ENCODE results near the gene EDAR.

EDAR gene

DNA sequence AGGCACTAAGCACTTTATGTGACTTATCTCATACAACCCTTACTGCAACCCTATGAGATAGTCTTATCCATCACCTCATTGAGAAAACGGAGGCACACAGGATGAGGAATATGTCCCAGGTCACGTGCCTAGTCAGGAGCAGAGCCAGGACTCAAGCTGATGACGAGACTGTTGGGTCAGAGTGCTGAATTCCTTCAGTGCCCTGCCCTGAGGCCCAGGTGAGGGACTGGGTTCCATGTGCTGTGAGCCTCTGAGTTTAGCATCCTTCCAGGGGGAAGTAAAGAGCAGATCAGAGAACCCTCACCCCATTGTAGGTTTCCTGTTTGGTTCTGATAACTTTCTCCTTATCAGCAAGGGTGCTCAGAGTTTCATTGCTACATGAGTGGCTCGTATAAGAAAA lies 11.7 kb upstream of the EDAR start:
- no peak for DNase-seq

DNA sequence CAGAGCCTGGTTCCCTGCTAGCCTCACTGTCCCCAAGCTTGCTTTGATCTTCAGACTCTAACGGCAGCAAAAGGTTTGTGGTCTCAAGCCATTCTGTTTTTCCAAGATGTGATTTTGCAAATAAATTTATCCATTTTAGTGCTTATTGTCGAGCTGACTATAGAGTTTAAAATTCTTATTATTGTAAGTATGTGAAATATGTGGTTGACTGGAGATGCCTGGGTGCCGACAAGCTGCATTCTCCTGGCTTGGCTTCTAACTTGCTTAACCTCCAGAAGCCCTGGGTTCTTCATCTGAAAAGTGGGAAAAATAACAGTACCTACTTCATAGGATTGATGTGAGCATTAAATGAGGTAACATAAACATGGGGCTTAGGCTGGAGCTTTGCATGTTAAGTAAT lies 9.9 kb upstream of the EDAR start:
- DNase-seq = no peak

DNA sequence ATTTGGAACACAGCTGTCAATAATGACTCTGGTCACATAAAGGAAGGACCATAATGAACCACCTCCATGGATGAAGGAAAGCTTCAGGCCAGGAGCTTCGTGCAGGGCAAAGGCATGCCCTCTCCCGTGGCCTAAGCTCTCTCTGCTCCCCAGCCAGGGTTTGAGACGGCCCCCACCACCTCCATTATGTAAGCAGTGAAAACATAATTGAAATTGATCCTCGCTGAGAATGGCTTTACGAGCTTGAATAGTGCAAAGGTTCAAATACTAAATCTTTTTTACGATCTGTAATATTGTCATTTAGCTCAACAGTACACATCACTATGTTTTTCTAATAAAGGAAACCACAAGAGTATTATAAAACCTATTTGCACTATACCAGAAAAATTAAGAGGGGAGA lies 5.2 kb upstream of the EDAR start:
- DNase-seq = no peak

DNA sequence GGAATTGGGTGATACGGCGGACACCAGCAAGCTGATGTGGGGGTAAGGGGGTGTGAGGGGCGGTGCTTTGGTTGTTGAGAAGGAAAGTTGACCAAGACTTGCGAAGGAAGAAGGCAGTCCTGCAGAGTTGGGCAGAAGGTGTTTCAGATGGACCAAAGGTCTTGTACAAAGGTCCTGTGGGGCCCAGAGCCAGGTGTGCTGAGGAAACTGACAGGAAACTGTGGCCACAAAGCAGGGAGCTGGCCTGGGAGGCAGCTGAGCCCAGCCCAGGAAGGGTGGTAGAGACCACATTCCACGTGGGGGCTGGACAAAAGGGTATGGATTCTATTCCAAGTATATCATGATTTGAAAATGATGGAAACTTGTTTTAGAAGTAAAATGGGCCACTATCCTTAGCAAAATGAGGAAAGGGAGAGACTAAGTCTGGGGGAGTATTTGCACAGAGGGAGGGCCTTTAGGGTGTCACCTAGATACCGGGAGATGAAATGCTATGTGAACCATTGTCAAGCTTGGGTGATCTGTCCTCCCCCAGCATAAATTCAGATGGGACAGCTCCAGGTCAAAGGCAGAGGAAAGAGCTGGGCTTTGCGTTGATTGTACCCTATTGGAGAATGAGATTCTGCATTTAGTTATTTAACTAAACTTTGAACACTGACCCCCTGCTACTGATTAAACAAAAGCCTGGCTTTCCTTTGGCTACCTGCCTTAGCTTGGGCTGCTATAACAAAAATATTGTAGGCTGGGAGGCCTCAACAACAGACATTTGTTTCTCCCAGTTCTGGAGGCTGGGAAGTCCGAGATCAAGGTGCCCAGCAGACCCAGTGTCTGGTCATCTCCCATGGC lies 4.3 kb upstream of the EDAR start:
- no peak for DNase-seq

DNA sequence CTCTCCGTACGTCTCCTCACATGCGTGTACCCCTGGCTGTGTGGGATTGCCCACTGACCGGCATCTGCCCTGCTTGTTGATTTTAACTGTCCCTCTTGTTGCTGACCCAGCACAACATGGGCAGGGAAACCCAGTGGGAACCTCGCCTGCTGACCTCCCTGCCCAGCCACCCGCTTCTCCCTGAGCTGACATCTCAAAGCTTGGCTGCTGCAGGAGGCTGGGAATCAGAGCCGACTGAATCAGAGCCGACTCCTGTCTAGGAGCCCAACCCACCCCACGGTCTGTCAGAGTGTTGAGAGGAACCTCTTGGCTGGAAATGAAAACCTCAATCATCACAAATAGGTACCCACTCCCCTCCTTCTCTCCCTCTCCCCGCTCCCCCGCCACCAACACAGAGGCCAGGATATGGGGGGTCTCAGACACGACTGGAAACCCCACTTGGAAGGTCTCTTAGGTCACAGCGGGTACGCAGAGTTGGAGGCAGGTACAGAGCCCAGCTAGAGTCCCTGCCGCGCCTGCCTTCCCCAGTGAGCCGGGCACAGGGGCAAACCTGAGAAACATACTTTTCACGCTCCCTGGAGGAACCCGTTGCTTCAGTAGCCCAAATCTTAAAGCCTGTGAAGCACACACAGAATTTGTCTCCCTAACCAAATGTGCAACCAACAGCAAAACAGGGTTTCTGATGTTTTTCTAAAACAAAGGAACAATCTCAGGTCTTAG lies 784 bp downstream of the EDAR start:
- no peak for DNase-seq

DNA sequence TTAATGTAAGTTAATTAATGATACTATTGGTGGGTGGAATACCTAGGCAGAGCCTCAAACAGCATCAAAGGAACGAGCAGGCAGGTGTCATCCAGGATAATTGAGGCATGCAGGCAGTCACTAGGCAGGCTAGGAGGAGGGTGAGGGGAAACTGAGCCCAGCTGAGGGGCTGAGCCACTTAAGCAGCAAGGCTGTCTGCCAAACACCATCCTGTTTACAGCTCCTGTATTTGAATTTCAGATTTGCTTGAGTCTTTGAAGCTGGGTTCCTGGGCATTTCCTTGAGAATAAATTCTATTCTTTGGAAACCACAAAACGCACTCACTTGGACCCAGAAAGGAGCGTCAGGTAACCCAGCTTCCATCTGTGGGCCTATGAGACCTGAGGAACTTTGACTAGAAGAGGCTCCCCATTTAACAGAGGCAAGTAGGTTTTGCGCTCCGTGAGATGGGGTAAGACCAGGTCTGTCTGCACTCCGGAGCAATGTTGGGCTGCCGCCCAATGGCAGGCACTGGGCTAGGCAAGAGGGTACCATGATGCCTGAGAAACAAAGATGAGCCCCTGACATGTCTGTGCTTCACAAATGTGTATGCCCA lies 2.0 kb downstream of the EDAR start:
- DNase-seq = no peak

DNA sequence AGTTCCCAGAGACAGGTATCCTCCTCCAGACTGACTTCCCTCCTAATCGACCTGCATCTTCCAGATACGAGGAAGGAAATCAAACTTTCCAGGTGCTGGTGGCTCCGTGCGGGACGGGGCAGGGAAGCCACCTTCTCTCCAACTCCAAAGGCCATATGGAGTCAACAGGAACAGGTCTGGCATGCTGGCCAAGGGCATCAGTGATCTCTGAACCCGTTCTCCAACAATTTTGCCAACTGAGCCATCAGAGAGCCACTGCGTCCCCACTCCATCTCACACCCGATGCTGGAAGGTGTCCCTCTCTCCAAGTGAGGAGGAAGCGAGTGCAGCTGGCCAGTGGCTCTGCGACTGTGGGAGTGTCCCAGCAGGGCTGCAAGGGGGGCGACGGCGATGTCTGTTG lies 5.4 kb downstream of the EDAR start:
- DNase-seq = no peak

DNA sequence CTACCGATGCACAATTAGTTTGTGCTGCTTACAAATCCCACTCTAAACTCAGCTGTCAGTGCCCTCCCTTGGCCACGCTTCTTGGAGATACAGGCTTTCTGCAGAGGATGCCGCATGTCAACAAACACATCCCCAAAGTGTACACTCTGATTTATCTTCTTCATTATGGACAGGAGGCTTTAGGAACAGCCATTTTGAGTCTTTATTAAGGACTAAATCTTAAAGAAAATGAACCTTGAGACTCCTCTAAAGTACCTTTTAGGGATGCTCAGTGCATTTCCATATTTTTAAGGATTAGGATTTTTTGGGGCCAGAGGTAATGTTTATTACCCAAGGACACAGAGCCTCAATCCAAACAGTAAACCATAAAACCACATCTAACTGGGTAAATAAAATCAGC lies 6.0 kb downstream of the EDAR start:
- DNase-seq = no peak

DNA sequence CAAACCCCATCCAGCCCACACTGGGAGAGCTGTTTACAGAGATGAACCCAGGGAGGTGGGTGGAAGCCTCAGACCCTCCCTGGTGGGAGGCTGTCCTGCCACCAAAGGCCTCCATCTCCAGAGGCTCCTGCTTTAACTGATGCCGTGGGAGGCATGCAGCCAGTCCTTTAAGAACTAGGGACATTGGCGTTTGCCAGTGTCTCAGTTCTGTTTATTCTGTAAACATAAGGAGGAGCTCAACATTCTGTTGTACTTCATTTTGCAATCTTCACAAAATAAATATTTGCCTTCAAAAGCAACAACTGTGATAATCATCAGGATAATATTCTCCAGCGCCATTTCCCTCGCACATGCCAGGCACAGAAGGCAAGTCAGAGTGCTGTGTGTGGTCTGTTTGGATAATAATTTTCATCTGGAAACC lies 6.8 kb downstream of the EDAR start:
- DNase-seq = no peak

DNA sequence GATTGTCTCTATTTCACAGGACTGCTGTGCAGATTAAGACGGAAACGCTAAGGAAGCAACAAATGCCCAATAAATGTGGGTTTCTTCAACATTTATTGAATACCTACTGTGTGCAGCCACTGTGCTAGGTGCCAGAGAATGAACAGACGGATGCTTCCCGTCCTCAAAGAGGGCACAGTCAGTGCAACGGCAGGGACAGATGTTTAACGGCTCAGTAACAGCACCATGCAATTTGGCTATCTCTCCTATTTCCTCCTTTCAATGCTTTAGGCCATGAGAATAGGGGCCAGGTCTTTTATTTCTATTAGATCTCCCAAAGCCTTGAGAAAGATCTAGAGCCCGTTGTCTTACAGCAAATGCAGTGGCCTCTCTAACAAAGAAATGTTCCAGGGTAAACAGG lies 7.2 kb downstream of the EDAR start:
- no peak for DNase-seq

DNA sequence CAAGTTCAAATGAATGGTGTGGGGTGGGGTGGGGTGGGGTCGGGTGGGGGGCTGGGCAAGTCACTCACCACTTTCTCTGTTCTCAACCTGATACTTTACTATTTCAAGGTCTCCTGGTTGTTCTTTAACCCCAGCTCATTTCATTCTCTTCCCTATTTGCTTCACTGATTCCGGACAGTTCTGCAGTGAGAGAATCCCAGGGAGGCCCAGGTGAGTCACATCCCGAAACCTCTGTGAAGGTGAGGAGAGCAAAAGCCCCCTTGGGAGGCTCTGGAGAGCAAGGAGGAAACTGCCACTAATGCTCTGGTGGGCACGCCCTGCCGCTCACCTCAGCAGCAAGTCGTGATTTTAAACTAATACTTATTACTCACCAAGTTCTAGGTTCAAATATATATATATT lies 8.9 kb downstream of the EDAR start:
- no peak for DNase-seq

DNA sequence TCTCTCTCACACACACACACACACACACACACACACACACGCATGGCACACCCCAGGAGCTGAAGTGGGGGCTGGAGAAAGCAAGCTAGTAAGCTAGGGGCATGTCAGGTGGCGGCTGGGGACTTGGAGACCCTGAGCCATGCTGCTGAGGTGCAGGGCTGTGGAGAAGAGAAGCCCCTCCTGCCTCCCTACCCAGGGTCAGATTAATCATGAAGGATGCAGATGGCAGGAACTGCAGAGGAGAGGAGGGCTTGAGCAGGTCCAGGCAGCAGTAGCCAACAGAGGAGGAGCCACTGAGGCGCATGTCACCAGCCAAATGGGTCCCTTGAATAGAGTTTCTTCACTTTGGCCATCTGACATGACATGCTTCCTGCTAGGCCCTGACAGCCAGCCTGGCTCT lies 9.6 kb downstream of the EDAR start:
- DNase-seq = no peak

DNA sequence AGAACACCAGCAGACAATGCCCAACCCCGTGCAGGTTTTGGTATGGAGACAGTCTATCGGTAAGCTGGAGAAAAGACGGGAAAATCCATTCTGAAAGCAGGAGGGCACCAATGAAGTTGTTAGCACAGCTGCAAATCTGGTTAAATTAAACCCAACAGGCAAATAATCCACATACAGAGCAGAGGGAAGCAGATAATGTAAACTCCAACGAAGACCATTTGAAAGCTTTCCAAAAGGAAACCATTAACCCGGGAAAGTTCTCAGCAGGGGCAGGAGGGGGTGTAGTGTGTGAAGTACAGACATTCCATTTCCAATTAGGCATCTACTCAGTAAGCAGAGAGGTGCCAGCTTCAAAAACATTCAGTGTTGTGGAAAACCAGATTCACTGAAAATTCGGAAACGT lies 10.3 kb downstream of the EDAR start:
- DNase-seq = no peak

DNA sequence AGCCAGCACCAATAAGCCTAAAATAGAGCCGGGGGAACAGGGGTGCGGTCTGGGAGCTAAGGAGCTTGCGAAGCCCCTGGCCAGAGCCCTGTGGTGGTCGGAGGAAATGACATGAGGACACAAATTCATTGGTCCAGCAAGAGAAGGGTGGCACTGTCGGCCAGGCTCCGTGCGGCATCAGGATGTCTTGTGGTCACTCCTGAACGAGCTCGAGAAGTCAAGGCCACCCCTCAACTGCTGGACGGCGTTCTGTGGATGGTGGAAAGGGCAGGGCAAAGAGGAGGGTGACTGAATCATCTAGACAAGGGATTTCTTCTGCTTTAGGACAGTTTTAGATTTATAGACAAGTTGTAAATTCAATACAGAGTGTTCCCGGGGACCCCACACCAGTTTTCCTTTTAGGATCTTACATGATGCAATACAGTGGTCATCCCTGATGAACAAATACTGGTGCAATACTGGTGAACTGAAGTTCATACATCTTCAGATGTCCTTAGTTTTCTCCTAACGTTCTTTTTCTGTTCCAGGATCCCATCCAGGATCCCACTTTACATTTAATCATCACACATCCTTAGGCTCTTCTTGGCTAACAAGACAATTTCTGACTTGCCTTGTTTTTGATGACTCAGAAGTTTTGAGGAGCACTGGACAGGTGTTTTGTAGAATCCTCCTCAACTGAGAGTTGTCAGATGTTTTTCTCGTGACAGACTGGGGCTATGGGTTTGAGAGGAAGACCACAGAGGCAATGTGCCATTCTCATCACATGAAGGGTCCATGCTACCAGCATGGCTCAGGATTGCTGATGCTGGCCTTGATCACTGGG lies 13.2 kb downstream of the EDAR start:
- no peak for DNase-seq

DNA sequence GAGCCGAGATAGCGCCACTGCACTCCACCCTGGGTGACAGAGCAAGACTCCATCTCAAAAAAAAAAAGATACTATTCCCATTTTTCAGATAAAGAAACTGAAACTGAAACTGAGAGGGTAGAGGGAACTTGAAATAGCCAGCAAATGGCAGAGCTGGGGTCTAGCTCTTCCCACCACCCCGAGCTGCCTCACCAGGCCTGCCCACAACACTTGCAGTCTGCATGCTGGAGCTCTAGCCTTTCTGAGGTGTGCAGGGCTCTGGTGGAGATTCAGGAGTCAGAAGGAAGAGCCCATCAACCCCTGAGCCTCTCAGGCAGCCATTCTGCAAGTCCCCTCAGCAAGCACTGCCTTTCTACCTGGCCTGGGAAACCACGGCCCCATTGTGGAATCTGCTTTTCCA lies 14.3 kb downstream of the EDAR start:
- DNase-seq = no peak

DNA sequence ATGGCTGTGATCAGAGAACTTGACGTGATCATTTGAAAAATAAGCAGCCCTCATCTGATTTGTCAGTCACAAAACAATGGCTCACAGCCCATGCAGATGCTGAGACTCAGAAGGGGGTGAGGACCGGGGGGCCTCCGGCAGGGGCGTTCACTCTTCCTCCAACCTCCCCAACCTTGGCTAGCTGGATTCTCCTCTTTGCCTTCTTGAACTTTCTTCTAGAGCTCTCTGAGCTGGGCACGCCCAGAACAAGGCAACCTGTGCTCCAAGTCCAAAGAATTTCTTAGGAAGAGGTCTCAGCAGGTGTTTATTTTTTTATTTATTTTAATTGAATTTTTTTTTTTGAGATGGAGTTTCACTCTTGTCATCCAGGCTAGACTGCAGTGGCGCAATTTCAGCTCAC lies 16.4 kb downstream of the EDAR start:
- DNase-seq = no peak

DNA sequence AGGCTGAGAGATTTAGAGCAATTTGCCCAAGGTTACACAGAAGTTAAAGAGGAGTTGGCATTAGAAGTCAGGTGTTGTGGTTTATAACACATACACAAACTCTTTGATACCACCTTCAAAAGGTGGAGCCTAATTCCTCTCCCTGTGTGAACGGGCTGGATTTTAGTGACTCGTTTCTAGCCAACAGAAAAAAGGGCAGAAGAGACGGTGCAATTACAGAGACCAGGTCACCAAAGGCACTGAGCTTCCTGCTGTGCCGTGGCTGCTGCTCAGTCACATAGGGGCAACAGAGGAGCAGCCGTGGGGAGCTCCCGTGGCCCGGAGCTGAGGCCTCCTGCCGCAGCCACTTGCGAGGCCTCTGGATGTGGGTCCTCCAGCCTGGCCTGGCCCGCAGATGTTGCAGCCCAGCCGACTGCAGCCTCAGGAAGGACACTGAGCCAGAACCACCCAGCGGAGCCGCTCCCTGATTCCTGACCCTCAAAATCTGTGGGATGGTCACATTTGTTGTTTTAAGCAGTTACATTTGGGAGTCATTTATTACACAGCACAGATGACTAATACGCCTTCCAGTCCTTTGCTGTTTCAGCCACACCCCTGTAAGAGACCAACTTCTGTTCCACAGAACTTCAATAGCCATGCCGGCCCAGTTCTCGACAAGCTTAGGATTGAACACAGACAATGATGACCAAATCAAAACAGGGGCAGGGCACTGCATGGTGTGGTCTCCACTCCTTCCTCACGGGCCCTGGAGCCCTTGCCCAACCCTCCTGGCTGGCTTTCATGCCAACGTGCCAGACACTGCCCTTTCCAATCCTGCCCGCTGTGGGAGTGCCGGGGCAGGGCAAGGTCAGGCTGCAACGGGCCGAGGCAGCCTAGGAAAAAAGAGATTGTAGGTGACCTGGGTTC lies 17.1 kb downstream of the EDAR start:
- no peak for DNase-seq

DNA sequence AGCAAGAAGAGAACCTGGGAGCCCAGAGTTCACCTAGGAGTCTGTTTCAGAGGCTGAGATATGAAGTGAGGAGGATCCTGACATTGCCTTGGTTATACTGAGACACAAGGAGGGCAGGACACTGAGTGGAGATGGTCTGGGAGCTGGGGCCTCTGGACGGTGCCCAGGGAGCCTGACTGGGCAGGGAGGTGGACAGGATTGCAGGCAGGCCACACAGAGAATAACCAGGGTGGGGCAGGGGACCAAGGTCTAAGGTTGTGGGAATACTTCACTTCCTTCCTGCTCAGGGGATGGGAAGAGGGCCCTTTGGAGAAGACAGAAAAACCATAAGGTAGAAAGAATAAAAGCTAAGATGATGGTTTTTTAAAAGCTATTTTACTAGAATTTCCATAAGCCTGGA lies 18.7 kb downstream of the EDAR start:
- no peak for DNase-seq

DNA sequence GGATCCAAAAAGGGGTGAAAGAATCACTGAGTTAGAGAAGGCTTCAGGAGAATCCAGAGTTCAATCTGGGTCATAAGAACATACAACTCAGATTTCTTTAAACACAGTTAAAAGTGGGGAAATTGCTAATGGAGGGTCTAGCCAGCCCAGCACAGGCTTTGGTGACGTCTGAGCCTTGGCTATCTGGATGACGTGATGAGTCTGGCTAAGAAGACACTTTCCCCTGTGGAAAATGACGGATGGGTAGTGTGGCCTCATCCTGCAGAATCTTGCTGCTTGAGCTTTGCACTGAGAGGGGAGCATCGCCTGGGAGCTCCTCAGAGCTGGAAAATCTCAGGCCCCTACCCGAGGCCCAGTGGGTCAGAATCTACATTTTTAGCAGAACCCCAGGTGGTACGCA lies 19.2 kb downstream of the EDAR start:
- DNase-seq = no peak

DNA sequence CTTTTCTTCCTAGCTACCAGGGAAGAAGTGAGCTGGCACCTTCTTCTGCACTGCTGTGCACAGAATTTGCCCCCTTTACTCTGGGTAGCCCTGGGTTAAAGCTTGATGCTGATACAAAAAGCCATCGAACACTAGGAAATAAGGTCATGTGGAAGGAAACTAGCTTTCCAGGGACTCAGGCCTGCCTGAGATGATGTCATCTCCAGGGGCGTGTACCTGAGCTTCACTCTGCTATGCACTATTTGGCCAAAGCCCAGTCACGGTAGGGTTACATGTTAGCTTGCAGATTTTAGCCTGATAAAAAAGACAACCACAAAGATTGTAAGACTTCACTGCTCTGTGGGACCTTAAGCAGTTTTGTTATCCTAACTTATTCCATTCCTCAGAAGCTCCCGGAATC lies 20.4 kb downstream of the EDAR start:
- DNase-seq = no peak

DNA sequence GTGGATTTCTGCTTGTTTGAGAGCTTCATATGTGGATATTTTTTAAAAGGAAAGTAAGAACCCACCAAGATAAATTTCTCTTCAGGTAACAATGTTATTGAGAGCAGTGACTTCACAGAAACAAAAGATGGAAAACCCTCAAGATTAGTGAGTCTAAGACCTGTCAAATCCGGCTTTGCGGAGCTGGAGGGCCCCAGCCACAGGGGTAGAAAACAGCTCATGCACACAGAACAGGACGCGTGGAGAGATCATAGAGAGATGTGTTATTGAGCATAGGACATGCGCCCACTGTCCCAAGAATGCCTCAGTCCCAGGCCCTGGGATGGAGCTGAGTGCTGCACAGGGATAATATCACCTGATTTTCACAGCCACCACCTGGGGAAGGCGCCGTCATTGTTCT lies 21.3 kb downstream of the EDAR start:
- no peak for DNase-seq
